GM12891 (cell line): Measurements from ENCODE around the gene TPD52L1.

Source experiments
- DNase-seq: peaks from one replicate; pipeline ENCODE4 v3.0.0; 2011; ENCODE audit warnings: low spot score; ENCODE audit not compliant: insufficient read length
- FAIRE-seq: peaks from 2 replicates; lab custom pipeline; 2011; peaks lifted over from hg19 to GRCh38; lab: Jason Lieb, UNC
- PAX5 ChIP-seq: IDR thresholded peaks from 2 replicates; pipeline ENCODE4 v1.6.1; 2011; ENCODE audit warnings: low read length, moderate library complexity, mild to moderate bottlenecking; ENCODE audit not compliant: insufficient read depth, severe bottlenecking
- POLR2A ChIP-seq: IDR thresholded peaks from 2 replicates; pipeline ENCODE4 v1.6.1; 2011; ENCODE audit warnings: low read depth, low read length, control low read depth
- POLR2AphosphoS5 ChIP-seq: IDR thresholded peaks from 2 replicates; pipeline ENCODE4 v1.6.1; 2011; ENCODE audit warnings: low read depth, low read length, control low read depth
- POU2F2 ChIP-seq: IDR thresholded peaks from 2 replicates; pipeline ENCODE4 v1.6.1; 2011; ENCODE audit warnings: low read depth, mild to moderate bottlenecking, control low read depth, low read length, moderate library complexity
- SPI1 ChIP-seq: IDR thresholded peaks from 2 replicates; pipeline ENCODE4 v1.6.1; 2011; ENCODE audit warnings: low read depth, low read length, control low read depth
- TAF1 ChIP-seq: IDR thresholded peaks from 2 replicates; pipeline ENCODE4 v1.6.1; 2011; ENCODE audit warnings: low read depth, low read length, control low read depth

Gene TPD52L1

DNA sequence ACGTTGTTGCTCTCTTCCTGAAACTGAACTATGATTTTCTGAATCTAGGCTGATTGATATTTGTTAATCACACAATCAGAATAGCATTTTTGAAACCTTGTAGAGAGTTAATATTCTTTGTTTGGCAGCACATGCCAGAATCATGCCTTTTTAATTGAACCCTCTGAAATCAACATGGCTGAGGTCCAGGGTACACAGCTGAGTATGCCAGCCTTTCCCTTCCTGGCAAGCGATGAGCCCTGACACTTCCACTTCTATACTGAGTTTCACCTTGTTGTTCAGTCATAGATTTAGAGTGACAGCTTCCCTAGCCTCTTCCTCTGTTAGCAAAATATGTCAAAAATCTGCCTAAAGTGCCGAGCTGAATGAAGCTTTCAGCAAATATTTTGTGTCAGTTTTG lies 141.4 kb downstream of the TPD52L1 start:
- FAIRE-seq (no peak), DNase-seq (no peak)
- TF ChIP-seq POLR2AphosphoS5 = no peak
- TF ChIP-seq SPI1 = no peak
- TF ChIP-seq TAF1 = no peak
- no peak for TF ChIP-seq POLR2A
- no peak for TF ChIP-seq POU2F2
- TF ChIP-seq PAX5 = no peak

DNA sequence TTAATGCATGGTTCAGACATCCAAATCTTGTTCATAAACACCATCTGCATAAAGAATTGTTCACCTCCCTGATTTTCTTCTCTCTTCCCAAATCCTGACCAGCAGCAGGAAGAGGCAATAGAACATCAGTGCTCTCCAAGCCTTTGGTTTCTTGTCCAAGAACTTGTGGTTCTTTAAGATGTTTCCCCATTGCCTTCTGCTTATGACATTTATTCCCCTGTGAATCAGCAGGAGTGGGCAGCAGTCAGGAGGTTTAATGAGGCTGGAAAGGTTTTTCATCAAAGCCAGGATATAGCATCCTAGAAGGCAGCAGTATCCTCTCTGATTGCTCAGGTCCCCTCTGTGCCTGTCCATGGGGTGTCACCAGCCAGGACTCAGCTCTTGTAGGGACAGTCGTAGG lies 142.9 kb downstream of the TPD52L1 start:
- no peak for FAIRE-seq

DNA sequence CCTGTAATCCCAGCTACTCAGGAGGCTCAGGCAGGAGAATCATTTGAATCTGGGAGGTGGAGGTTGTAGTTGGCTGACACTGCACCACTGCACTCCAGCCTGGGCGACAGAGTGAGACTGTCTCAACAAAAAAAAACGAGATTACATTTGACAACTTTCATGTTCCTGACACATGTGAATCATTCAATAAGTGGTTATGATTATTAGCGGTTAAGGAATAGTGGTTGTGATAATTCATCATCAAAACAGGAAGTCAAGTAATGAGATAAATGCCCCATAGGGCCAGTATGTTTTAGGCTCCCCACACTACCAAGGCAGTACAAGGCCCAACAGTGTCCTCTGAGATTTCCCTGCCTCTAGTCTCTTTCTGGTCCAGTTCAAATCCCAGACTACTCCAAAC lies 145.7 kb downstream of the TPD52L1 start:
- DNase-seq (no peak), FAIRE-seq (no peak)
- TF ChIP-seq TAF1 = no peak
- TF ChIP-seq SPI1 = 0 out of 2 replicates have a peak, but pooled peaks have one; percentile 8

More for the DNA sequence above, 142.9 kb downstream of the TPD52L1 start:
- no peak for TF ChIP-seq SPI1
- no peak for TF ChIP-seq POU2F2
- no peak for TF ChIP-seq POLR2AphosphoS5
- TF ChIP-seq PAX5 = no peak
- no peak for TF ChIP-seq TAF1
- no peak for TF ChIP-seq POLR2A
- DNase-seq = no peak

DNA sequence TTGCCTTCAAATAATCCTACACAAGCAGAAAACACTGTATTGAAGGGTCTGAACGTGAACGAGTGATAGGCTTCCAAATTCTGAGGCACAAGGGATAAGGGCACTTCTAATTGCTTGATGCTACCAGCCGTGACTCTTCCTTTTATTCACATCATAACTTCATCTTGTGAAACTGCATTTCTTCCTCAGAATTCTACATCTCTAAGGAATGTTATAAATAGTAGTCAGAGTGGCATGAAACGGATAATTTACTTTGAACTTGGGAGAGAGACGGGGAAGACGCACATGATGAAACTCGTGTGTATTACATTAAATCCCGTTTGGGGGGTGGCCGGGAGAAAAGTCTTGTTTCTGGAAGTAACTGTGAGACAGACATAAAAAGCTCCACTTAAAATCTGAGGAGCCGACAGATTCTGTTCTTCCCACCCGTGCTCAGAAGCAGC lies 147.4 kb downstream of the TPD52L1 start:
- no peak for TF ChIP-seq PAX5
- TF ChIP-seq TAF1 = no peak
- no peak for TF ChIP-seq SPI1
- no peak for TF ChIP-seq POLR2AphosphoS5
- no peak for TF ChIP-seq POU2F2
- TF ChIP-seq POLR2A = no peak
- no peak for DNase-seq
- peak; percentile 63 for FAIRE-seq

DNA sequence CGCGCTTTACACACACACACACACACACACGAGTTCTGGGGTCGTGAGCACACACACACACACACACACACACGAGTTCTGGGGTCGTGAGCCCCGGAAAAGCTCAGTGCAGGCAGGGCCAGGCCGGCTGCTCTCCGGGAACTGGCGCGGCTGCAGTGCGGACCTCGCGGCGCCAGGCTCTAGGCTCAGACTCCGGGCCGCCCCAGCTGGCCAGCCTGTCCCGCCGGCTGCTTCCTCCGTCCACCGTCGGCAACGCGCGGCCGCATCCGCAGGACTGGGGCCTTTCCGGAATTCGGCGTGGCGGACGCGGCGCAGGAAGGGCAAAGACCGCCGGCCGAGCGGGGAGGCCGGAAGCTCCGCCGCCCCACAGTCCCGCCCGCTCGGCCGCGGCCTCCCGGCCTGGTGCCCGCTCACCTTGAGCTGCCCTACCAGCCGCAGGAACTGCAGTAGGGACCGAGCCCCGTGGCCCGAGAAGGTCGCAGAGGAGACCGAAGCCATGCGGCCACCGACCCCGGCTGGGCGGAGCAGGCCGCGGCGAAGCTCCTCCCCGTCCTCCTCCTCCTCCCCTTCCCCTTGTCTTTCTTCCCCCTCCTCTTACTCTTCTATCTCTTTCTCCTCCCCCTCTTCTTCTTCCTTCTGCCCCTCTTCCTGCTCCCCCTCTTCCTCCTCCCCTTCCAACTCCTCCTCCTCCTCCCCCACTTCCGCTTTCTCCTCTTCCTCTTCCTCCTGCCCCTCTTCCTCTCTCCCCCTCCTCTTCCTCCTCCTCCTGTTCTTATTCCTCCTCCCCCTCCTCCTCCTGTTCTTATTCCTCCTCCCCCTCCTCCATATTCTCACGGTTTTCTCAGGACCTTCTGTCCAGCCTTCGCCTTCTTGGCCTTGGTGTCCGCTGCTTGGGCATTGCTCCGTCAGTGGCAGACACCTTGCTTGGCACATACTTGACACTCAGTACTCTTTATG lies 148.1 kb downstream of the TPD52L1 start, which contains the start of gene HDDC2:
Gene HDDC2, minus strand, starts transcription at position 533 of the 957 bp plus-strand sequence. Its CDS starts 35 bp downstream, at position 498.
- DNase-seq (peak; percentile 49), FAIRE-seq (peak; percentile 91)
- TF ChIP-seq TAF1 (peak; percentile 50; the same call in 1 of the 2 replicates), POLR2AphosphoS5 (peak; percentile 68; the same call in 1 of the 2 replicates), POU2F2 (0 out of 2 replicates have a peak, but pooled peaks have one; percentile 24), POLR2A (peak; percentile 79), SPI1 (peak; percentile 71), PAX5 (no peak)

DNA sequence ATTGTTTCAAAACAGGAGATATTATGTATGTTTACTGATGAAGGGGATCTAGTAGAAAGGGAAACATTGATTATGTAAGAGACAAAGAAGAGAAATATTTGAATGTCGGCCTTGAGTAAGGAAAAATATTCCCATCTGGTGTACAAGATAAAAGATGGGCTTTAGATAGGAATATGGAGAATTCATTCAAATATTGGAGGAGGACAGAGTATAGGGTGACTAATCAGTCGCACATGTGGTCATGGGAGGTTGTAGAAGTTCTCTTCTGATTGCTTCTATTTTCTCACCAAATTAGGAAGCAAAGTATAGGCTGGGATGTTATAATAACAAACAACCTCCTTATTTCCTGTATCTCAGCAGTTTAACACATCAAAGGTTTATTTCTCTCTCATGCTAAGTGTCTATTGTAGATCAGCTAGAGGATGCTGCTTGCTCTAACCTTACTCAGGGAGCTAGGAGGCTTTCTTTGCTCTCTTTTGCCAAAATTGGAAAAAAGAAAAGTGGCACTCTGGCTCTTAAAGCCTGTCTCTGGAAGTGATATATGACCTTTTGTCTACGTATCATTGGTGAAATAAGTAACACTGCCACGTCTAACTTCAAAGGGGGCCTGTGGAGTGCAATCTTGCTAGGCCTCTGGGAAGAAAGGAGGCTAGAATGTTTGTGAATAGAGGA lies 149.4 kb downstream of the TPD52L1 start:
- TF ChIP-seq SPI1 (no peak), POLR2AphosphoS5 (no peak), TAF1 (no peak), POLR2A (no peak), PAX5 (no peak), POU2F2 (no peak)
- no peak for DNase-seq
- no peak for FAIRE-seq

DNA sequence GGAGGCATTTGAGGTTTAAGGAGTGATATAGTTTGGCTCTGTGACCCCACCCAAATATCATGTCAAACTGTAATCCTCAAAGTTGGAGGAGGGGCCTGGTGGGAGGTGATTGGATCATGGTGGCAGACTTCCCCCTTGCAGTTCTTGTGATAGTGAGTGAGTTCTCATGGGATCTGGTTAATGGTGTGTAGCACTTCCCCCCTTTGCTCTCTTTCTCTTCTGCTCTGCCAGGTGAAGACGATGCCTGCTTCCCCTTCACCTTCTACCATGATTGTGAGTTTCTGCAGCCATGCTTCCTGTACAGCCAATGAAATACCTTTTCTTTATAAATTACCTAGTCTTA lies 149.9 kb downstream of the TPD52L1 start:
- no peak for FAIRE-seq
- DNase-seq = no peak
- no peak for TF ChIP-seq POU2F2
- 0 out of 2 replicates have a peak, but pooled peaks have one; percentile 8 for TF ChIP-seq SPI1

DNA sequence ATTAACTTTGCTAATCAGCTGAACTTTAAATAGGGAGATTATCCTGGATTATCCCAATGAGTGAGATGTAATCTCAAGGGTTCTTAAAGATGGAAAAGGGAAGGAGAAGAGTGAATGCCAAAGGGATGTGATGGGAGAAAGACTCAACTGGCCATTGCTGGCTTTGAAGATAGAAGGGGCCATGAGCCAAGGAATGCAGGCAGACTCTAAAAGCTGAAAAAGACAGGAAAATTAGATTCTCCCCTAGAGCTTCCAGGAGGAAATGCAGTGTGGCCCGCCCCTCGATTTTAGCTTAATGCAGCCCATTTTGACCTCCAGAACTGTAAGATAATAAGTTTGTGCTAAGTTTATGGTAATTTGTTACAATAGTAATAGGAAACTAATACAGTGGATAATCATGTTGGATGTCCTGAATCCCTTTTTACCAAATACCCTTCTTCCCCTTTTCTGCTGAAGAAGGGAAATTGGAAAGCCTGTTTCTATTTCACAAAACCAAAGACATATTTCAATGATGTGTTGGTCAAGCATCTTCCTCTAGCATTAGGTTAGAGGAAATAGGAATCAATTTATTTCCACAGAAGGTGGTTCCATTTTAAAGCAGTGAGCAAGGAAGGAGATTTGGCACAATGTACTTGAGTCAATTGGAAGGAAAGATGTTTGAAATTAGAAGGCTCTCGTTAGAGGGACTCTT lies 151.5 kb downstream of the TPD52L1 start:
- no peak for TF ChIP-seq TAF1
- no peak for TF ChIP-seq POLR2AphosphoS5
- no peak for TF ChIP-seq POU2F2
- TF ChIP-seq SPI1 = no peak
- no peak for TF ChIP-seq POLR2A
- no peak for TF ChIP-seq PAX5
- FAIRE-seq (no peak), DNase-seq (no peak)

DNA sequence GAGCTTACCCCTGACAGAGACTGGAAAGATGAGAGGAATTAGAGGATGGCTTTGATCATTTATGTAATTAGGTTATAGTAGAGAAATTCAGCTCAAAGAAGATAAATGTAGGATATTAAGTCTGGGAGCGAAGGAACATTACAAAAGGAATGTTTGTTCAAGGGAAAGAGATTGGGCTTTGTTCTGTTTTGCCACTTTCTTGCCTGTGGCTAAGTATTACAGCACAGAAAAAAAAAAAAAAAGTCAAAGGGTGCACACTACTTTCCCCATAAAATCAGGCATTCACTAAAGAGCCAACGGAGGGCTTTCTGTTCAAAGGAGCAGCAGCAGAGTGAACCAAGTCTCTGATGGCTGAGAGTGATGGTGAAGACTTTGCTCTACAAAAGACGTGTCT lies 153.2 kb downstream of the TPD52L1 start:
- no peak for TF ChIP-seq POU2F2
- TF ChIP-seq TAF1 = no peak
- no peak for TF ChIP-seq POLR2A
- no peak for TF ChIP-seq PAX5
- TF ChIP-seq SPI1 = no peak
- TF ChIP-seq POLR2AphosphoS5 = no peak
- FAIRE-seq (no peak), DNase-seq (no peak)
